ELR (cell line): ENCODE measurements around the gene JUP.
"Not testable (repeated sequence)": the region's sequence is repeated elsewhere in the genome, so short reads cannot be mapped to it uniquely, and the experiment has no call there.

Source experiments
- DNase-seq: peaks from one replicate; pipeline ENCODE4 v3.0.0-alpha.2; 2015; ENCODE audit warnings: low read depth

Gene JUP

GRCh38 chr17:41781404-41782110 lies 5.0 kb downstream of the JUP start:
- DNase-seq = no peak

- no peak for DNase-seq
Observed at GRCh38 chr17:41779954-41780353, 6.6 kb downstream of the JUP start.

GRCh38 chr17:41777574-41778188 lies 8.8 kb downstream of the JUP start:
- peak; percentile 72 for DNase-seq

GRCh38 chr17:41777157-41777573 lies 9.3 kb downstream of the JUP start:
- DNase-seq = no peak

GRCh38 chr17:41776262-41776900 lies 10.1 kb downstream of the JUP start:
- DNase-seq = not testable (repeated sequence)

GRCh38 chr17:41775394-41776226 lies 10.9 kb downstream of the JUP start:
- no peak for DNase-seq

GRCh38 chr17:41773731-41774193 lies 12.7 kb downstream of the JUP start:
- DNase-seq = no peak

- DNase-seq = peak; percentile 91
Observed at GRCh38 chr17:41773190-41773588, 13.3 kb downstream of the JUP start.

- no peak for DNase-seq
Observed at GRCh38 chr17:41772586-41773189, 13.8 kb downstream of the JUP start.

- no peak for DNase-seq
Observed at GRCh38 chr17:41772218-41772585, 14.3 kb downstream of the JUP start.

GRCh38 chr17:41771389-41772206 lies 14.9 kb downstream of the JUP start:
- DNase-seq = no peak

- DNase-seq = no peak
Observed at GRCh38 chr17:41769985-41770384, 16.5 kb downstream of the JUP start.

- no peak for DNase-seq
Observed at GRCh38 chr17:41769346-41769862, 17.1 kb downstream of the JUP start.

- DNase-seq = no peak
Observed at GRCh38 chr17:41768682-41769288, 17.7 kb downstream of the JUP start.

- no peak for DNase-seq
Observed at GRCh38 chr17:41767324-41768042, 19.0 kb downstream of the JUP start.

- DNase-seq = no peak
Observed at GRCh38 chr17:41766135-41766534, 20.4 kb downstream of the JUP start.

GRCh38 chr17:41763327-41763726 lies 23.2 kb downstream of the JUP start:
- DNase-seq = no peak

GRCh38 chr17:41762841-41763240 lies 23.7 kb downstream of the JUP start:
- DNase-seq = no peak

GRCh38 chr17:41762391-41762790 lies 24.1 kb downstream of the JUP start:
- no peak for DNase-seq

- DNase-seq = no peak
Observed at GRCh38 chr17:41760878-41761277, 25.6 kb downstream of the JUP start.
